Ishikawa (cell line): ENCODE data around the gene NR2E1.

ENCODE experiments used
- CEBPB ChIP-seq: IDR thresholded peaks from 2 replicates; pipeline ENCODE4 v1.6.1; 2012
- CREB1 ChIP-seq: IDR thresholded peaks from 2 replicates; pipeline ENCODE4 v1.6.1; 2012; ENCODE audit warnings: low read depth
- EGR1 ChIP-seq: IDR thresholded peaks from 2 replicates; pipeline ENCODE4 v1.6.1; 2012
- EP300 ChIP-seq: IDR thresholded peaks from 2 replicates; pipeline ENCODE4 v1.6.1; 2012; ENCODE audit warnings: borderline replicate concordance
- FOXM1 ChIP-seq: IDR thresholded peaks from 2 replicates; pipeline ENCODE4 v1.6.1; 2012; ENCODE audit warnings: low read depth, borderline replicate concordance
- RAD21 ChIP-seq: IDR thresholded peaks from 2 replicates; pipeline ENCODE4 v1.6.1; 2012; ENCODE audit warnings: low read depth
- TAF1 ChIP-seq: IDR thresholded peaks from 2 replicates; pipeline ENCODE4 v1.6.1; 2012; ENCODE audit warnings: low read depth, mild to moderate bottlenecking
- TF ChIP-seq, protein P1 (sequence below): IDR thresholded peaks from 2 replicates; pipeline ENCODE4 v1.6.1; 2012
- TF ChIP-seq, protein P2 (sequence below): IDR thresholded peaks from 2 replicates; pipeline ENCODE4 v1.6.1; 2012; ENCODE audit warnings: low read depth, mild to moderate bottlenecking
- TF ChIP-seq, protein P3 (sequence below): IDR thresholded peaks from 2 replicates; pipeline ENCODE4 v1.6.1; 2012

DNA sequence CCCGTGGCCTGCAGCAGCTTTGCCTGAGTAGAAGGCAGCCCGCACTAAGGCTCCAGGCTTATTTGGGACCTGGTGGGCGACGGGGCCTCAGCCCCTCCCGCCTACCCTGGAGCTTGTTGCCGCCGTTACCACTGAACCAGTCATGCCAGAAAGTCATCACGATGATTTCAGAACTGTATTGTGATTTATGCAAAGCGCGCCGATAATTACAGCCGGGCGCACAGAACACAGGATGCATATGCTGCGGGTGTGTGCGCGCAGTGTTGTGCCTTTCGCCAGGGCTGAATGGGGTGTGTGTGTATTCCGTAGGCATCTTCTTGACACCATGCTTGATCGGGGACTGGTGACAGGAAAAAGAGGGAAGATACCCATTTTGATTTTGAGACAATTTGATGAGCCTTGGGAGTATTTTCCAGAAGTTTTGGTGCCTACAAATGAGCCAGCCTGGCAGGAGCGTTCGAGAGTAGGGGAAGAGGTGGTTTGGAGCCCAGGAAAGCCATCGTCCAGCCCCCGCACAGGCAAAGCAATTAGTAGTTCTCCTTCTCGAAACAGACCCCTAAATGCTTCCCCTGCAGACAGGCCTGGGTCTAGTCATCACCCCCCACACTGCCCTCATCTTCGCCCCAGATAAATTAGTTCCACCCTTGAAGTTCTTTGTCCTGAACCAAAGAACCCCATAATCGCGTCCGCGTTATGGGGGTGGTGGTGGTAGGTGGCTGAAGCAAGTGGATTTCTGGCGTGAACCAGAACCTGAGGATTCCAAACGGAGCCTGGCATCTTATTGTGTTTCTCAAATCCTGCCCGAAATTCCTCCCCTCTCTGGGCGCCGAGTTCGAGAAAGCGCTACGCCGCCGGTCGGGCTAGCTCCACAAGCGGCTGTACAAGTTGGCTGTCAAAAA lies 1.9 kb upstream of the NR2E1 start:
- TF ChIP-seq EP300 (no peak), TAF1 (no peak), CEBPB (no peak), RAD21 (no peak), CREB1 (no peak), FOXM1 (no peak), EGR1 (no peak)
- TF ChIP-seq, protein P1, sequence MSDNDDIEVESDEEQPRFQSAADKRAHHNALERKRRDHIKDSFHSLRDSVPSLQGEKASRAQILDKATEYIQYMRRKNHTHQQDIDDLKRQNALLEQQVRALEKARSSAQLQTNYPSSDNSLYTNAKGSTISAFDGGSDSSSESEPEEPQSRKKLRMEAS, result no peak
- TF ChIP-seq, protein P2, sequence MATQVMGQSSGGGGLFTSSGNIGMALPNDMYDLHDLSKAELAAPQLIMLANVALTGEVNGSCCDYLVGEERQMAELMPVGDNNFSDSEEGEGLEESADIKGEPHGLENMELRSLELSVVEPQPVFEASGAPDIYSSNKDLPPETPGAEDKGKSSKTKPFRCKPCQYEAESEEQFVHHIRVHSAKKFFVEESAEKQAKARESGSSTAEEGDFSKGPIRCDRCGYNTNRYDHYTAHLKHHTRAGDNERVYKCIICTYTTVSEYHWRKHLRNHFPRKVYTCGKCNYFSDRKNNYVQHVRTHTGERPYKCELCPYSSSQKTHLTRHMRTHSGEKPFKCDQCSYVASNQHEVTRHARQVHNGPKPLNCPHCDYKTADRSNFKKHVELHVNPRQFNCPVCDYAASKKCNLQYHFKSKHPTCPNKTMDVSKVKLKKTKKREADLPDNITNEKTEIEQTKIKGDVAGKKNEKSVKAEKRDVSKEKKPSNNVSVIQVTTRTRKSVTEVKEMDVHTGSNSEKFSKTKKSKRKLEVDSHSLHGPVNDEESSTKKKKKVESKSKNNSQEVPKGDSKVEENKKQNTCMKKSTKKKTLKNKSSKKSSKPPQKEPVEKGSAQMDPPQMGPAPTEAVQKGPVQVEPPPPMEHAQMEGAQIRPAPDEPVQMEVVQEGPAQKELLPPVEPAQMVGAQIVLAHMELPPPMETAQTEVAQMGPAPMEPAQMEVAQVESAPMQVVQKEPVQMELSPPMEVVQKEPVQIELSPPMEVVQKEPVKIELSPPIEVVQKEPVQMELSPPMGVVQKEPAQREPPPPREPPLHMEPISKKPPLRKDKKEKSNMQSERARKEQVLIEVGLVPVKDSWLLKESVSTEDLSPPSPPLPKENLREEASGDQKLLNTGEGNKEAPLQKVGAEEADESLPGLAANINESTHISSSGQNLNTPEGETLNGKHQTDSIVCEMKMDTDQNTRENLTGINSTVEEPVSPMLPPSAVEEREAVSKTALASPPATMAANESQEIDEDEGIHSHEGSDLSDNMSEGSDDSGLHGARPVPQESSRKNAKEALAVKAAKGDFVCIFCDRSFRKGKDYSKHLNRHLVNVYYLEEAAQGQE, result no peak
- TF ChIP-seq, protein P3, sequence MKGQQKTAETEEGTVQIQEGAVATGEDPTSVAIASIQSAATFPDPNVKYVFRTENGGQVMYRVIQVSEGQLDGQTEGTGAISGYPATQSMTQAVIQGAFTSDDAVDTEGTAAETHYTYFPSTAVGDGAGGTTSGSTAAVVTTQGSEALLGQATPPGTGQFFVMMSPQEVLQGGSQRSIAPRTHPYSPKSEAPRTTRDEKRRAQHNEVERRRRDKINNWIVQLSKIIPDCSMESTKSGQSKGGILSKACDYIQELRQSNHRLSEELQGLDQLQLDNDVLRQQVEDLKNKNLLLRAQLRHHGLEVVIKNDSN, result no peak
